Transverse colon (tissue), 4 donors: Measurements from ENCODE around the gene REN. TPM values are rescaled to one million over a fixed set of nuclear protein-coding genes. Genes with fewer than 3 reads are reported as not detected.

Source experiments
- DNase-seq: peaks from one replicate; pipeline ENCODE4 v3.0.0-alpha.2; 2019
- H3K27ac ChIP-seq, 4 donors: fragments of 200-600 bp; sonication (generic); 2 replicates each; pipeline ENCODE4 v1.5.1; 2016 to 2018; ENCODE audit warnings: inconsistent platforms in 4 of 4
- H3K27me3 ChIP-seq: fragments of 200-600 bp; sonication (generic); 2 replicates; pipeline ENCODE4 v1.5.1; 2017; ENCODE audit warnings: inconsistent platforms
- H3K36me3 ChIP-seq, 4 donors: fragments of 200-600 bp; sonication (generic); 2 replicates each; pipeline ENCODE4 v1.5.1; 2017 to 2019; ENCODE audit warnings: inconsistent platforms in 4 of 4
- H3K4me1 ChIP-seq, 4 donors: fragments of 200-600 bp; sonication (generic); 2 replicates each; pipeline ENCODE4 v1.5.1; 2017 to 2020; ENCODE audit warnings: inconsistent platforms in 4 of 4
- H3K4me3 ChIP-seq, 4 donors: fragments of 200-600 bp; sonication (generic); 1 replicate in 1 of 4; 2 replicates in 3 of 4; pipeline versions ENCODE4 v1.5.1 to v1.6.1; 2017 to 2019; ENCODE audit warnings: inconsistent platforms in 4 of 4
- H3K9me3 ChIP-seq, 2 donors: fragments of 200-600 bp; sonication (generic); 2 replicates each; pipeline ENCODE4 v1.5.1; 2017 to 2019; ENCODE audit warnings: inconsistent platforms in 2 of 2
- CTCF ChIP-seq, 5 experiments: fragments of 200-600 bp in 3 of 5; fragments of 450-650 bp in 2 of 5; sonication (generic) in 3 of 5; IDR thresholded peaks; 1 replicate in 2 of 5; 2 replicates in 3 of 5; pipeline ENCODE4 v1.5.1; 2016 to 2017; ENCODE audit warnings: antibody characterized with exemption in 5 of 5, inconsistent platforms in 3 of 5, mild to moderate bottlenecking in 2 of 5, moderate library complexity in 1 of 5
- EP300 ChIP-seq: sonication (generic); formaldehyde crosslinking; IDR thresholded peaks from one replicate; pipeline ENCODE4 v1.6.1; 2017; ENCODE audit warnings: antibody characterized with exemption, low read depth
- POLR2A ChIP-seq: fragments of 450-650 bp; IDR thresholded peaks from one replicate; pipeline ENCODE4 v1.6.1; 2016; ENCODE audit warnings: antibody characterized with exemption, mild to moderate bottlenecking, moderate library complexity
- POLR2AphosphoS5 ChIP-seq, 3 donors: sonication (generic); formaldehyde crosslinking; IDR thresholded peaks; one replicate each; pipeline ENCODE4 v1.6.1; 2016; ENCODE audit warnings: antibody characterized with exemption in 3 of 3
- WGBS, 2 donors: methylation state at CpG; one replicate each; pipeline ENCODE4 v1.1.5; 2018; ENCODE audit warnings: low coverage in 1 of 2; 5-methylcytosine and 5-hydroxymethylcytosine counted together
- in situ Hi-C, 4 donors: fragments of 200-750 bp; cut with MboI; loops; one replicate each; pipeline versions ENCODE4 v1.15.0 to v1.15.1; 2017; ENCODE audit warnings: low sequenced_read_pairs in 3 of 4, low pct_ligation_motif_present in 1 of 4, low pct_unique_long_range_greater_than_20kb in 1 of 4
- intact Hi-C: fragments of 100-400 bp; cut with DNase I; formaldehyde crosslinking; loops from one replicate; pipeline ENCODE4 v1.15.1; 2023; ENCODE audit warnings: low total_unique reads
- total RNA-seq, 4 donors: library from RNA; depleted of rRNA; stranded (reverse); fragments of >200 nt; gene quantifications; one replicate each; pipeline ENCODE4 v1.1.0, GENCODE V29; 2016

Gene REN
- total RNA-seq, 4 donors from 2014 or later, result 2.7 TPM; not detected in 3

- in situ Hi-C loops, result no loop called here
- DNase-seq, result no peak
- TF ChIP-seq POLR2A (no peak), EP300 (no peak)
- Histone ChIP-seq H3K36me3 (no peaks in the 10 kb centered on the region), H3K27ac (no peak overlapping the region), H3K4me3 (no peak overlapping the region), H3K4me1 (no peaks in the 10 kb centered on the region), H3K9me3 (no peaks in the 10 kb centered on the region), H3K27me3 (peaks cover 14% of the 10 kb centered on the region)
- WGBS, 2 donors, result 62 to 80% methylated on average over 2 to 18 of the region's 18 CpGs
- intact Hi-C loops, result no loop called here
Measured at GRCh38 chr1:204198348-204199340, 32.5 kb upstream of the REN start.

GRCh38 chr1:204197068-204197467 is 30.9 kb upstream of the REN start:
- no peak for DNase-seq
- Histone ChIP-seq H3K9me3 (no peaks in the 10 kb centered on the region), H3K27me3 (peaks cover 17% of the 10 kb centered on the region), H3K36me3 (no peaks in the 10 kb centered on the region), H3K27ac (no peak overlapping the region), H3K4me3 (no peak overlapping the region), H3K4me1 (no peaks in the 10 kb centered on the region)
- intact Hi-C loops, result no loop called here
- WGBS, 2 donors, result 87 to 90% methylated on average over 3 to 5 of the region's 5 CpGs
- in situ Hi-C loops, result no loop called here
- TF ChIP-seq CTCF (IDR thresholded peaks at IDR 0.05) (no peak), POLR2A (no peak), EP300 (no peak), POLR2AphosphoS5 (IDR thresholded peaks at IDR 0.05) (no peak)

- intact Hi-C loops, result no loop called here
- no peaks in the 10 kb centered on the region for H3K9me3 ChIP-seq
- no peak for DNase-seq
- 54% methylated on average over 18 of the region's 18 CpGs; no CpG with 5 or more reads in 1 of the 2 donors for WGBS, 2 donors
- TF ChIP-seq EP300 (no peak), POLR2A (no peak), POLR2AphosphoS5 (IDR thresholded peaks at IDR 0.05) (no peak), CTCF (IDR thresholded peaks at IDR 0.05) (no peak)
- H3K4me1 ChIP-seq, result no peaks in the 10 kb centered on the region
- H3K27me3 ChIP-seq, result peaks cover 25% of the 10 kb centered on the region
- H3K27ac ChIP-seq, result no peak within 1 kb of the TSS
- in situ Hi-C loops, result no loop called here
- H3K4me3 ChIP-seq, result no peak within 1 kb of the TSS
- H3K36me3 ChIP-seq, result no peaks in the 10 kb centered on the region
Measured at GRCh38 chr1:204196068-204196795, 30.1 kb upstream of the REN start, which contains the start of gene KISS1. Gene KISS1 (minus strand): TSS chr1:204196491. CDS start chr1:204192876, 3,615 bp downstream.

GRCh38 chr1:204194771-204195170 is 28.6 kb upstream of the REN start:
- H3K27ac ChIP-seq, result no peak overlapping the region
- no peaks in the 10 kb centered on the region for H3K36me3 ChIP-seq
- no peaks in the 10 kb centered on the region for H3K9me3 ChIP-seq
- no peak overlapping the region for H3K4me3 ChIP-seq
- intact Hi-C loops, result no loop called here
- TF ChIP-seq POLR2A (no peak), POLR2AphosphoS5 (IDR thresholded peaks at IDR 0.05) (no peak), EP300 (no peak), CTCF (IDR thresholded peaks at IDR 0.05) (no peak)
- no peak for DNase-seq
- in situ Hi-C loops, result no loop called here
- H3K27me3 ChIP-seq, result peaks cover 34% of the 10 kb centered on the region
- WGBS, 2 donors, result 55 to 78% methylated on average over 7 of the region's 7 CpGs
- peaks cover 0 to 10% (median 6%) of the 10 kb centered on the region in 4 donors for H3K4me1 ChIP-seq
